Smooth muscle cell (in vitro differentiated cells): ENCODE results near the gene C1orf210. TPM values are rescaled to one million over a fixed set of nuclear protein-coding genes. Genes with fewer than 3 reads are reported as not detected.

Experiments used
- DNase-seq: peaks from one replicate; lab custom pipeline; 2025; ENCODE audit not compliant: unreplicated experiment; lab: John Stamatoyannopoulos, UW
- H2AFZ ChIP-seq: fragments of 200-600 bp; sonication (generic); 2 replicates; pipeline ENCODE4 v1.6.0; 2016; ENCODE audit warnings: antibody characterized with exemption, low read depth, mild to moderate bottlenecking
- H3F3A ChIP-seq: fragments of 200-600 bp; sonication (generic); 2 replicates; pipeline ENCODE4 v1.6.0; 2017; ENCODE audit warnings: antibody characterized with exemption, low read depth
- H3K27ac ChIP-seq: fragments of 200-600 bp; sonication (generic); 2 replicates; pipeline ENCODE4 v1.5.1; 2016; ENCODE audit warnings: low read depth, mild to moderate bottlenecking
- H3K27me3 ChIP-seq: fragments of 200-600 bp; sonication (generic); 2 replicates; pipeline ENCODE4 v1.6.1; 2016; ENCODE audit warnings: low read depth, mild to moderate bottlenecking
- H3K36me3 ChIP-seq: fragments of 200-600 bp; sonication (generic); 2 replicates; pipeline ENCODE4 v1.5.1; 2016; ENCODE audit warnings: low read depth
- H3K4me1 ChIP-seq: fragments of 200-600 bp; sonication (generic); 2 replicates; pipeline ENCODE4 v1.5.1; 2016; ENCODE audit warnings: low read depth
- H3K4me2 ChIP-seq: fragments of 200-600 bp; sonication (generic); 2 replicates; pipeline ENCODE4 v1.6.0; 2016; ENCODE audit warnings: mild to moderate bottlenecking
- H3K4me3 ChIP-seq: fragments of 200-600 bp; sonication (generic); 2 replicates; pipeline ENCODE4 v1.5.1; 2016; ENCODE audit warnings: mild to moderate bottlenecking
- H3K79me2 ChIP-seq: fragments of 200-600 bp; sonication (generic); 2 replicates; pipeline ENCODE4 v1.6.0; 2016; ENCODE audit warnings: low read depth, mild to moderate bottlenecking
- H3K9ac ChIP-seq: fragments of 200-600 bp; sonication (generic); 2 replicates; pipeline ENCODE4 v1.6.0; 2016; ENCODE audit warnings: low read depth
- H3K9me3 ChIP-seq: fragments of 200-600 bp; sonication (generic); replicated peaks from 2 replicates; pipeline ENCODE4 v1.5.1; 2016; ENCODE audit warnings: low read depth
- H4K20me1 ChIP-seq: fragments of 200-600 bp; sonication (generic); 2 replicates; pipeline ENCODE4 v1.6.0; 2016; ENCODE audit warnings: low read depth
- CTCF ChIP-seq: fragments of 200-600 bp; sonication (generic); IDR thresholded peaks from 2 replicates; pipeline ENCODE4 v1.5.1; 2017; ENCODE audit warnings: borderline replicate concordance, mild to moderate bottlenecking, antibody characterized with exemption; ENCODE audit not compliant: insufficient read depth, poor library complexity, severe bottlenecking
- WGBS: methylation state at CpG from one replicate; pipeline ENCODE4 v1.1.7; 2016; ENCODE audit warnings: low lambda C conversion rate; 5-methylcytosine and 5-hydroxymethylcytosine counted together
- polyA plus RNA-seq: library from polyadenylated mRNA; unstranded; fragments of >200 nt; fragmentation: Nextera tagmentation; extraction: Ambion mirVana; gene quantifications from 2 replicates; pipeline ENCODE4 v1.2.1, GENCODE V29; 2016
- total RNA-seq: library from RNA; depleted of rRNA; stranded (reverse); fragments of >200 nt; gene quantifications from 2 replicates; pipeline ENCODE4 v1.2.3, GENCODE V29; 2014

Gene C1orf210
- total and polyA plus RNA-seq, 2 experiments from 2014 or later: 0.72 to 1.2 TPM

- no peak for TF ChIP-seq CTCF
- Histone ChIP-seq H3K79me2 (no peaks in the 10 kb centered on the region), H4K20me1 (no peaks in the 10 kb centered on the region), H3K9me3 (peaks cover 4% of the 10 kb centered on the region), H3K4me2 (no peak overlapping the region), H3K27me3 (no peaks in the 10 kb centered on the region), H3K27ac (no peak overlapping the region), H3K36me3 (no peaks in the 10 kb centered on the region), H3K9ac (no peak overlapping the region), H2AFZ (no peak overlapping the region), H3F3A (no peaks in the 10 kb centered on the region), H3K4me1 (no peaks in the 10 kb centered on the region), H3K4me3 (no peak overlapping the region)
- DNase-seq: no peak
- WGBS: 92% methylated on average over 3 of the region's 3 CpGs
These were observed 27.0 kb downstream of the C1orf210 start for GRCh38 chr1:43258370-43258769.

GRCh38 chr1:43256675-43257570, 28.5 kb downstream of the C1orf210 start:
- H3K27me3 ChIP-seq: no peaks in the 10 kb centered on the region
- no peak overlapping the region for H3K4me2 ChIP-seq
- no peaks in the 10 kb centered on the region for H3K79me2 ChIP-seq
- H3K27ac ChIP-seq: no peak overlapping the region
- no peak overlapping the region for H2AFZ ChIP-seq
- no peaks in the 10 kb centered on the region for H3F3A ChIP-seq
- H3K4me1 ChIP-seq: no peaks in the 10 kb centered on the region
- H3K9me3 ChIP-seq: peaks cover 1% of the 10 kb centered on the region
- no peak for DNase-seq
- no peaks in the 10 kb centered on the region for H4K20me1 ChIP-seq
- no peak for TF ChIP-seq CTCF
- H3K4me3 ChIP-seq: no peak overlapping the region
- H3K36me3 ChIP-seq: no peaks in the 10 kb centered on the region
- H3K9ac ChIP-seq: no peak overlapping the region
- WGBS: 89% methylated on average over 8 of the region's 8 CpGs

GRCh38 chr1:43255438-43256210, 29.8 kb downstream of the C1orf210 start:
- Histone ChIP-seq H3F3A (no peaks in the 10 kb centered on the region), H3K4me3 (no peak overlapping the region), H3K9ac (no peak overlapping the region), H3K79me2 (no peaks in the 10 kb centered on the region), H4K20me1 (no peaks in the 10 kb centered on the region), H2AFZ (no peak overlapping the region), H3K27ac (no peak overlapping the region), H3K4me1 (no peaks in the 10 kb centered on the region), H3K27me3 (no peaks in the 10 kb centered on the region), H3K4me2 (no peak overlapping the region), H3K36me3 (no peaks in the 10 kb centered on the region), H3K9me3 (no peaks in the 10 kb centered on the region)
- DNase-seq: no peak
- no peak for TF ChIP-seq CTCF
- WGBS: 84% methylated on average over 10 of the region's 10 CpGs
